GM12874 (cell line): ENCODE measurements around the gene PROX1.

Experiments used
- CTCF ChIP-seq: IDR thresholded peaks from 2 replicates; pipeline ENCODE4 v1.5.1; 2011; ENCODE audit warnings: low read depth, mild to moderate bottlenecking, control low read depth, low read length, moderate library complexity; ENCODE audit not compliant: insufficient read depth

PROX1 gene

DNA sequence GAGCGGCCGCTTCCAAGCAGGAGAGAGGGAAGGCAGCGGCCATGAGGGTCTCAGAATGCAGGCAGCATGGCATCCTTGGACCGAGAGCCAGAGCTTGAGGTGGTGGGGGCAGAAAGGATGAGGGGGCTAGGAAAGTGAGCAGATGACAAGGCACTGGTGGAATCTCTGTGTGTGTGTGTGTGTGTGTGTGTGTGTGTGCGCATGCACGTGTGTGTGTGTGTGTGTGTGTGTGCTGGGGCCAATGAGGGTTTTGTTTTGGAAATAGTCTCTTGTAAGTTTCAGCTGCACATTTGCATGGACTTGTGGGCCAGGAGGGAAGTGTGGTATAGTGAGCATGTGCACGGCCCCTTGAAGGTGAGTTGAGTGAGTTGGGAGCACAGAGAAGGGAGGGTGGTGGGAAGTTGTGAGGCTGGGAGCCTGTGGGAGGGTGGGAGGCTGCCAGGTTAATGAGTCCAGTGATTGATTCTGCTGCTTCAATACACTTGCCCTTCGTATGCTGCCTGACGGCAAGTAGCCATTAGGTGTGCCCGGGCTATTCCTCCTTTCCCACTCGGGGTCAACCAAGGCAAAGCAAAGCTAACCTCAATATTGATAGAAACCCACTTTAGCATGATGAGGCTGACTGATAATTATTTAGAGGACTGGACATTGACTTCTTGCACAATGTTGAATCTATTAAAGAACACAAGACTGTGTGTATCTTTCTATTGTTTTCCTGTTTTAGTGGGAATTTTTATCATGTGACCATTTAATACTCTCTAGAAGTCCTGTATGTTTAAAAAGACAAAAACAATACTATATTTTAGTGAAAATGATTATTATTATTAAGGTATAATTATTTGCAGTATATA, 80.3 kb downstream of the PROX1 start:
- no peak for TF ChIP-seq CTCF

GRCh38 chr1:214068979-214069378, 81.2 kb downstream of the PROX1 start:
- TF ChIP-seq CTCF: no peak

GRCh38 chr1:214071469-214071868, 83.7 kb downstream of the PROX1 start:
- no peak for TF ChIP-seq CTCF

GRCh38 chr1:214072426-214073157, 84.8 kb downstream of the PROX1 start:
- no peak for TF ChIP-seq CTCF

DNA sequence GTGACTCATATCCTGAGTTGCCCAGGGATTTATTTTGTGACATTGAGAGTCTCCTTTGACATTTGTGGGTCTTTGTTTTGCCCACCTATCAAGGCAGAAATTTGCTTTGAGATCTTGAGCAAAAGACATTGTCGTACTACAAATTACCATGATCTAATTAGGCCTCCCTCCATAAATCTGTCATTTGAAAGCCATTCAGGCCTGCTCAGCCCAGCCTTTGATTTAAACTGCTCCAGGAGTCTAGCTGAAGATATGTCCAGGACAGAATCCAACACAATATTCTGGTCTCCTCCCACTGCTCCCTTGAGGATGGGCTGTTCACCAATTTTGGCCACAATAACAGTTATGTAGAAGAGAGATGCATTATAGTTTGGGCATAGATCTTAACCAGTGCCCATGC, 86.7 kb downstream of the PROX1 start:
- TF ChIP-seq CTCF: no peak

GRCh38 chr1:214075305-214075998, 87.7 kb downstream of the PROX1 start:
- TF ChIP-seq CTCF: no peak
